Epidermal melanocyte (primary cell): ENCODE measurements around the gene TUT4.

Experiments
- DNase-seq: peaks from one replicate; pipeline ENCODE4 v3.0.0; 2011; ENCODE audit warnings: low spot score; ENCODE audit not compliant: insufficient read length

Gene TUT4

GRCh38 chr1:52532731-52533327, 20.1 kb downstream of the TUT4 start:
- no peak for DNase-seq

DNA sequence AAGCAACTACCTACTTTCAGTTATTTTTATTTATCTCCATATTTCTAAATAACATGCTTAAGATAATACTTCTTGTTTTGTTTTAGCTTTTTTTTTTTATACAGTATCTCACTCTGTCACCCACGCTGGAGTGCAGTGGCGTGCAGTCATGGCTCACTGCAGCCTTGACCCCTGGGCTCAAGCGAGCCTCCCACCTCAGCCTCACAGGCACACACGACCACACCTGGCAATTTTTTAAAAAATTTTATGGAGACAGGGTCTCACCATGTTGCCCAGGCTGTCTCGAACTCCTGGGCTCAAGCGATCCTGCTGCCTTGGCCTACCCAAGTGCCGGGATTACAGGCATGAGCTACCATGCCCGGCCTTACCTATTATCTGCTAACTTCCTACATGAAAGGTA, 20.6 kb downstream of the TUT4 start:
- no peak for DNase-seq

GRCh38 chr1:52531249-52531872, 21.5 kb downstream of the TUT4 start:
- DNase-seq, result no peak

DNA sequence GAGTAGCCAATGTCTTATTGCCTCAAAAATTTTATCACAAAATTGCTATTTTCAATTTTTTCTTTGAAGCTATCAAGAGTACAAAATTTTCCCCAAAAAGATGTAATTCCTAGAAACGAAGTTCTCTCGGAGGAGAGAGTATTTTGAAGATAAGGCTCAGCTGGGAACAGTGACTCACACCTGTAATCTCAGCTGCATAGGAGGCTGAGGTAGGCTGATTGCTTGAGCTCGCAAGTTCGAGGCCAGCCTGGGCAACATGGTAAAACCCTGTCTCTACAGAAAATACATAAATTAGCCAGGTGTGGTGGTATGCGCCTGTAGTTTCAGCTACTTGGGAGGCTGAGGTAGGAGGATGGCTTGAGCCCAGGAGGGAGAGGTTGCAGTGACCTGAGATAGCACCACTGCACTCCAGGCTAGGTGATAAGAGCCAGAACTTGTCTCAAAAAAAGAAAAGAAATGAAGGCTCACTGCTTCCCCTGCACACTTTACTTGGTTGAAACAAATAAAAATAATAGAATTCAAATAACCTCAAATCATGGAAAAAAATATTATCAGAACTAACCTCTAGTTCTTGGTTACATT, 22.2 kb downstream of the TUT4 start:
- no peak for DNase-seq

- no peak for DNase-seq
Observed at GRCh38 chr1:52523376-52523775, 29.5 kb downstream of the TUT4 start.

- DNase-seq, result no peak
Observed at GRCh38 chr1:52520148-52520547, 32.7 kb downstream of the TUT4 start.

DNA sequence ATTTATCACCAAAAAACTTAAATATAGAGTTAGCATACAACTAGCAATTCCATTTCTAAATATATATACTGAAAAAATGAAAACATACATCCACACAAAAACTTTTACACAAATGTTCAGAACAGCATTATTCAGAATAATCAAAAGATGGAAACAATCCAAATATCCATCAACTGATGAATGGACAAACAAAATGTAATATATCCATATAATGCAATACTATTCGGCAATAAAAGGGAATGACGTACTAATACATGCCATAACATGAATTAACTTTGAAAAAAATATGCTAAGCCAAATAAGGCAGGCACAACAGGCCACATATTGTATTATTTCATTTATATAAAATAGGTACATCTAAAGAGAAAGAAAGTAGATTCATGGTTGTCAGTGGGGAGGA, 33.9 kb downstream of the TUT4 start:
- DNase-seq, result no peak

DNA sequence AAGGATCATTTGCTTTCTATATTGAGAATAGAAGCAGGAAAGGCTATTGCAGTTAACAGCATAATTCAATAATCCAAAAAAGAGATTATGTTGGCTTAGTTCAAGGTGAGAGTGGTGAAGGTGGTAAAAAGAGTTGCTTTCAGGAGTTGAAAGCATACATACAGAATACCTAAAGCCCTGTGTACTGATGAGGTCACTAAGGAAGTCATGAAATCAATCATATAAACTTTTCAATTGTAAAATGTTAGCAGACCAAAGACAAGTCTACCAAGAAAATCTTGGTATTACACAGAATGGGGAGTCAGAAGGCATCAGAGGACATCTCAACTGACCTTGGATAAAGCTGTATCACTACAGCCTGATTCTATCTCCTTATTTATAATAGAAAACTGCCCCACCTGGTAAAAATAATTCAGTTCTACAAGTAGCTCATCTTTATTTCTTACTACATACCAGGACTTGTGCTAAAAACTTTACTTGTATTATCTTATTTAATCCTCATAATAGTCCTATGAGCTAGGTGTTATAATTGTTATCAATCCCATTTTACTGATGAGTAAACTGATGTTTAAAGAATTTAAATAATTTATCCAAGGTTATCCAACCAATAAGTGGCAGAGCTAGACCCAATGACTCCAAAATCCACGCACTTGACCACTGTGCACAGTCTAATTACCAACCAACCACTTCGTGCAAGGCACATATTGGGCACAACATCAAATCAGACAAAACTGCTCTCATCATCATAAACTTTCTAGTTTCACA, 40.9 kb downstream of the TUT4 start:
- DNase-seq, result no peak

DNA sequence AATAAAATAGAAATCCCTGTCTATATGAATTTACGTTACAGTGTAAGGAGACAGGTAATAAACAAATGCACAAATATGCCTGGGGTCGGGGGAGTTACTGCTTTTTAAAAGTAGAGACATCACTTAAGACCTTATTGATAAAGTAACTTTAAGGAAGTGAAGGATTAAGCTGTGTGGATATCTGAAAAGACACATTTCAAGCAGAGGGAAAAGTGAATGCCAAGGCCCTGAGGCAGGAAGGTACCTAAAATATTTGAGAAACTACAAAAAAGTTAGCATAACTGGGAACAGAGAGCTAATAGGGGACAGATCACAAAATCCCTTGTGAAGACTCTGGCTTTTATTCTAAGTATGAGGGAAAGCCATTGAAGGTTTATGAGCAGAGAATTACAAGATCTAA, 41.5 kb downstream of the TUT4 start:
- DNase-seq, result no peak

DNA sequence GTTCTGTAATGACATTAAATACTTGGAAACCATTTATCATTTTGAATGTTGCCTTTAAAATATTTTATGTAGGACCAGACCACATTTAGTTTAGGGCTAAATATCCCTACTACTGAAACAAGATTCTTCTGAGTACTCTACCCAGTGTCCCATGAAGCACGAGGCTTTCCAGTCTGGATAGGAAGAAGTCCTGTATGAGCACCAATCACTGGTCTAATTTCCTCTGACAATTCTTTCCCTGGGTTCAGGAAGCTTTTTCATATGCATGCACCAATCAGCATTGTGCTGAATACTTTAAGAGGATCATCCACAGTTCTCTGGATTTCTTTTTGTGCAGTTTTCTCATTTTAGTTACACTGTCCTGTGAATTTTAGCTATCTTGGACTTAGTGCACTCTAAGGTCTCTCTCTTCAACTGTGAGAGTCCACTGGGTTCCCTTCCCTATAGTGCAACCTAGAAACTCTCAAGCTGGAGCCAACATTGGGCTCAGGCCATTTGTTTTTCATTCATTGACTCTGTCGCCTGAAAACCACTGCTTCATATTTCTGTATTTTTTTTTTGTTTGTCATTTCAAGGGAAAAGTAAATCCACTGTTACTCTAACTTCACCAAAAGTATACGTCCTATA, 45.9 kb downstream of the TUT4 start:
- DNase-seq, result no peak

- DNase-seq, result no peak
Observed at GRCh38 chr1:52506349-52506748, 46.5 kb downstream of the TUT4 start.

DNA sequence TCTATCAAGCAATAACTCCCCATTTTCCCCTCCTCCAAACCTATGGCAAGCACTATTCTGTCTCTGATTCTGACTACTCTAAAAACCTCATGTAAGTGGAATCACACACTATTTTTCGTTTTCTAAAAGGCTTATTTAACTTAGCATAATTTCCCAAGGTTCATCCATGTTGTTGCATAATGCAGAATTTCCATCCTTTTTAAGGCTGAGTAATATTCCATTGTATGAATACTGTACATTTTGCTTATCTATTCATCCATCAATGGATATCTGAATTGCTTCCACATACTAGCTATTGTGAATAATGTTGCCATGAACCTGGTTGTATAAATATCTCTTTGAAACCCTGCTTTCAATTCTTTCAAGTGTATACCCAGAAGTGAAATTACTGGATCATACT, 48.2 kb downstream of the TUT4 start:
- DNase-seq, result no peak

- no peak for DNase-seq
Observed at GRCh38 chr1:52503706-52504105, 49.2 kb downstream of the TUT4 start.

GRCh38 chr1:52502789-52503188, 50.1 kb downstream of the TUT4 start:
- no peak for DNase-seq

DNA sequence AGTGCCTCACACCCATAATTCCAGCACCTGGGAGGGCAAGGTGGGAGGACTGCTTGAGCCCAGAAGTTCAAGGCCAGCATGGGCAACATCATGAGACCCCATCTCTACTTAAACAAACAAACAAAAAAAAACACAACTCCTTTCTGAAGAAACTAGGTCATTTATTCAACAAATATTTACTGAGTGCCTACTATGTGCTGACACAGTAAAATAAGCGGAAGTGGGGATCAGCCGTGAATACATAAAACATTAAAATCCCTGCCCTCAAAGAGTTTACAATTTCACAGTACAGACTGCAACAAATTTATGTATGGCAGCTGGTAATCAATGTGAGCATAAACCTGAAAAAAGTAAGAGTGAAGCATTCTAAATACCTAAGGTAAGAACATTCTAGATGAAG, 65.3 kb downstream of the TUT4 start:
- DNase-seq, result no peak

- no peak for DNase-seq
Observed at GRCh38 chr1:52482326-52483004, 70.4 kb downstream of the TUT4 start.

DNA sequence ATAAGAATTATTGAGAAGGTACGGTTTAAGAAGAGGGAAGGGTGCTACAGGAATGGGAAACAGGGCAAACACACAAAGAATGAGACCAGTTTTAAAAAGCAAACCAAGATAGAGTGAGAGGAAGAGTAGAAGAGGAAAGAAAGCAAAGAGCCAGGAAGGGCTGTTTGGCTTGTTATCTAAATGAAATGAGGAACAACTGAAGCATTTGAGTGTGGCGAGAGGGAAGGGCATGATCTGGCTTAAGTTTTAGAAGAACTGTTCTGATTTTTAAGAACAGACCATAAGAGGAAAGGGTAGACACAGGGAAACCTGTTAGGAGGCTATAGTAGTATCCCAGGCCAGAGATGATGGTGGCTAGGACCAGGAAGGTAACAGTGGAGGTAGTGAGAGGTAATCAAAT, 73.8 kb downstream of the TUT4 start:
- DNase-seq, result no peak

DNA sequence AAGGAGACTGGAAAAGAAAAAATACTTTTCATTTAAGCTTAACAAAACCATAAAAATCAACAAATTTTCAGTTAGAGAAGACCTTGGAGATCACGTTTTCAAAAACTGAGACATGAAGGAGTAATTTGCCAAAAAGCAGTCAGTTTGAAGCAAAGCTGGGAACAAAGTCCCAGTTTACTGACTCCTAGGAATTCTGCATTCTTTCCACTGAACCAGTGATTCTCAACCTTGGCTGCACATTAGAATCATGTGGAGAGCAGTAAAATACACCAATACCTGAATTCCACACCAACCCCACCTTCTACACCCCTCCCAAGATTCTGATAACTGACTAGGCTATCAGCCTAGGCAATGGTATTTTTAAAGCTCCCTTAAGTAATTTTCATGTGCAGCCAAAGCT, 75.0 kb downstream of the TUT4 start:
- no peak for DNase-seq

DNA sequence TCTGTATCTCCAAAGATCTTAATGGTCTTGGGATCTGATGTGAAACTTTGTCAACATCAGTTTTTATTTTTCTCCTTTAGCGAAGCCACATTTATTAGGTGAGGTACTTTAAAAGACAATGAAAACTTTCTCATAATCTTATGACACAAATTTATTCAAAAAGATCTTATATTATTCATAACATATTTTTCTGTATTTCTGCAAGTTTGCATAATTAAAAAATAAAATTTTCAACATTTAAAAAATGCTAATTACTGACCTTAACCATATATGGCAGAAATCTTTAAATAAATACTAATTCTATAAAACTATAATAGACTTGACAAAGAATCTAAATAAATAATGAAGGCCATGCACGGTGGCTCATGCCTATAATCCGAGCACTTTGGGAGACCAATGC, 75.9 kb downstream of the TUT4 start:
- DNase-seq, result no peak

- DNase-seq, result no peak
Observed at GRCh38 chr1:52474807-52475206, 78.1 kb downstream of the TUT4 start.

GRCh38 chr1:52473039-52473438, 79.9 kb downstream of the TUT4 start:
- DNase-seq, result no peak

- DNase-seq, result no peak
Observed at GRCh38 chr1:52472384-52472783, 80.5 kb downstream of the TUT4 start.
